ENCODE measurements around the gene PLEKHA3.

GRCh38 chr2:178550352-178550751 lies 70.1 kb downstream of the PLEKHA3 start:
- TF ChIP-seq CTCF (IDR thresholded peaks at IDR 0.05; ENCODE audit: insufficient read depth, low read length, poor library complexity, severe bottlenecking) (no peak), EZH2phosphoT487 (conservative IDR thresholded peaks at IDR 0.05; ENCODE audit: low read length) (no peak)

Measured in SU-DHL-6 (cell line).